ENCODE results near the gene THSD7A. TPM values are rescaled to one million over a fixed set of nuclear protein-coding genes. Genes with fewer than 3 reads are reported as not detected.
A peak's percentile ranks its signal among the peaks of the same experiment; 100 is the strongest.

The THSD7A gene
- total RNA-seq, 1 experiment from 2014 or later: 5.2 TPM

GRCh38 chr7:11810043-11810625, 21.9 kb downstream of the THSD7A start:
- DNase-seq (ENCODE audit: low read depth): no peak

- no peak for DNase-seq (ENCODE audit: low read depth)
Measured at GRCh38 chr7:11807000-11807399, 25.0 kb downstream of the THSD7A start.

- no peak for DNase-seq (ENCODE audit: low read depth)
Measured at GRCh38 chr7:11804621-11805020, 27.4 kb downstream of the THSD7A start.

GRCh38 chr7:11795231-11795630, 36.8 kb downstream of the THSD7A start:
- no peak for DNase-seq (ENCODE audit: low read depth)

- no peak for DNase-seq (ENCODE audit: low read depth)
Measured at GRCh38 chr7:11792166-11792565, 39.8 kb downstream of the THSD7A start.

GRCh38 chr7:11788568-11788967, 43.4 kb downstream of the THSD7A start:
- DNase-seq (ENCODE audit: low read depth): no peak

- no peak for DNase-seq (ENCODE audit: low read depth)
Measured at GRCh38 chr7:11787534-11787933, 44.5 kb downstream of the THSD7A start.

GRCh38 chr7:11786186-11786585, 45.8 kb downstream of the THSD7A start:
- DNase-seq (ENCODE audit: low read depth): peak; percentile 55

- no peak for DNase-seq (ENCODE audit: low read depth)
Measured at GRCh38 chr7:11784769-11785536, 47.0 kb downstream of the THSD7A start.

GRCh38 chr7:11779864-11780674, 51.9 kb downstream of the THSD7A start:
- DNase-seq (ENCODE audit: low read depth): no peak

GRCh38 chr7:11776039-11776438, 56.0 kb downstream of the THSD7A start:
- DNase-seq (ENCODE audit: low read depth): no peak

- no peak for DNase-seq (ENCODE audit: low read depth)
Measured at GRCh38 chr7:11775401-11775800, 56.6 kb downstream of the THSD7A start.

GRCh38 chr7:11768263-11768662, 63.7 kb downstream of the THSD7A start:
- DNase-seq (ENCODE audit: low read depth): no peak

GRCh38 chr7:11767148-11767547, 64.8 kb downstream of the THSD7A start:
- no peak for DNase-seq (ENCODE audit: low read depth)

- DNase-seq (ENCODE audit: low read depth): peak; percentile 18
Measured at GRCh38 chr7:11760372-11760771, 71.6 kb downstream of the THSD7A start.

- DNase-seq (ENCODE audit: low read depth): no peak
Measured at GRCh38 chr7:11758627-11759111, 73.3 kb downstream of the THSD7A start.

GRCh38 chr7:11757153-11757552, 74.8 kb downstream of the THSD7A start:
- no peak for DNase-seq (ENCODE audit: low read depth)

GRCh38 chr7:11754933-11755332, 77.1 kb downstream of the THSD7A start:
- DNase-seq (ENCODE audit: low read depth): no peak

GRCh38 chr7:11754123-11754522, 77.9 kb downstream of the THSD7A start:
- DNase-seq (ENCODE audit: low read depth): no peak

- no peak for DNase-seq (ENCODE audit: low read depth)
Measured at GRCh38 chr7:11753433-11753832, 78.6 kb downstream of the THSD7A start.

GRCh38 chr7:11751807-11752389, 80.1 kb downstream of the THSD7A start:
- peak; percentile 34 for DNase-seq (ENCODE audit: low read depth)

- peak; percentile 24 for DNase-seq (ENCODE audit: low read depth)
Measured at GRCh38 chr7:11751315-11751714, 80.7 kb downstream of the THSD7A start.

Measured in M059J (cell line).